Stimulated activated CD4-positive, alpha-beta T cell treated with anti-CD3 and anti-CD28 coated beads, Interleukin-2, amount 100 ng/mL, for 24 hours (primary cell): ENCODE data around the gene ADCYAP1.
"Not testable (repeated sequence)": the region's sequence is repeated elsewhere in the genome, so short reads cannot be mapped to it uniquely, and the experiment has no call there.

Source experiments
- DNase-seq, 2 donors: peaks; one replicate each; pipeline ENCODE4 v3.0.0-alpha.2; 2020

Gene ADCYAP1

GRCh38 chr18:904218-905090, at the start of gene ADCYAP1:
TSS of gene ADCYAP1 (plus strand) at chr18:904871. CDS start at chr18:905387, 516 bp downstream.
- no peak for DNase-seq

GRCh38 chr18:857986-858385, 46.7 kb upstream of the ADCYAP1 start:
- DNase-seq = no peak

- peak; percentile 54 to 73 for DNase-seq
Observed at GRCh38 chr18:864872-865273, 39.8 kb upstream of the ADCYAP1 start.

GRCh38 chr18:867257-867656, 37.4 kb upstream of the ADCYAP1 start:
- DNase-seq = no peak

GRCh38 chr18:873426-873825, 31.2 kb upstream of the ADCYAP1 start:
- not testable (repeated sequence) for DNase-seq

- DNase-seq = no peak
Observed at GRCh38 chr18:875912-876311, 28.8 kb upstream of the ADCYAP1 start.

GRCh38 chr18:877238-877637, 27.4 kb upstream of the ADCYAP1 start:
- no peak for DNase-seq

- DNase-seq = no peak
Observed at GRCh38 chr18:886076-886475, 18.6 kb upstream of the ADCYAP1 start.

- DNase-seq = no peak
Observed at GRCh38 chr18:887716-888115, 17.0 kb upstream of the ADCYAP1 start.

GRCh38 chr18:892316-892715, 12.4 kb upstream of the ADCYAP1 start:
- DNase-seq = no peak

GRCh38 chr18:896315-896714, 8.4 kb upstream of the ADCYAP1 start:
- no peak for DNase-seq

GRCh38 chr18:901761-902160, 2.9 kb upstream of the ADCYAP1 start:
- no peak for DNase-seq

- DNase-seq = no peak
Observed at GRCh38 chr18:902229-902628, 2.4 kb upstream of the ADCYAP1 start.

- peak; percentile 41 to 63 for DNase-seq
Observed at GRCh38 chr18:903701-904100, 970 bp upstream of the ADCYAP1 start.

- no peak for DNase-seq
Observed at GRCh38 chr18:905307-905947, 756 bp downstream of the ADCYAP1 start.

GRCh38 chr18:905948-906415, 1.3 kb downstream of the ADCYAP1 start:
- DNase-seq = no peak

- no peak for DNase-seq
Observed at GRCh38 chr18:906416-907114, 1.9 kb downstream of the ADCYAP1 start.

- peak in 1 of 2 donors; percentile 37 for DNase-seq
Observed at GRCh38 chr18:907115-907884, 2.6 kb downstream of the ADCYAP1 start.

GRCh38 chr18:907885-908757, 3.5 kb downstream of the ADCYAP1 start:
- DNase-seq = no peak

- DNase-seq = no peak
Observed at GRCh38 chr18:908758-909724, 4.4 kb downstream of the ADCYAP1 start.
